Activated CD8-positive, alpha-beta memory T cell treated with anti-CD3 and anti-CD28 coated beads, Interleukin-2, amount 50 U/mL, for 24 hours (primary cell): Measurements from ENCODE around the gene YJU2.

Experiments used
- DNase-seq: peaks from one replicate; pipeline ENCODE4 v3.0.0-alpha.2; 2020; ENCODE audit errors: extremely low read depth

YJU2 gene

GRCh38 chr19:4298810-4299550, 52.1 kb downstream of the YJU2 start:
- DNase-seq: no peak

- DNase-seq: no peak
Measured at GRCh38 chr19:4300589-4300988, 53.7 kb downstream of the YJU2 start.

- no peak for DNase-seq
Measured at GRCh38 chr19:4301590-4302242, 54.8 kb downstream of the YJU2 start.

- DNase-seq: no peak
Measured at GRCh38 chr19:4302243-4302640, 55.4 kb downstream of the YJU2 start, which contains the start of gene TMIGD2. TMIGD2 (minus strand) TSS chr19:4302389; CDS start chr19:4302385, 4 bp downstream.

- no peak for DNase-seq
Measured at GRCh38 chr19:4303819-4304537, 57.1 kb downstream of the YJU2 start.

GRCh38 chr19:4304538-4305256, 57.8 kb downstream of the YJU2 start, which contains the start of gene FSD1:
FSD1 (plus strand) TSS chr19:4304598; CDS start chr19:4304747, 149 bp downstream.
- peak; percentile 34 for DNase-seq

- no peak for DNase-seq
Measured at GRCh38 chr19:4305257-4305612, 58.4 kb downstream of the YJU2 start.

- no peak for DNase-seq
Measured at GRCh38 chr19:4305659-4306058, 58.8 kb downstream of the YJU2 start.

GRCh38 chr19:4310247-4311121, 63.6 kb downstream of the YJU2 start:
- DNase-seq: no peak

GRCh38 chr19:4313847-4314490, 67.1 kb downstream of the YJU2 start:
- no peak for DNase-seq

GRCh38 chr19:4316956-4317355, 70.1 kb downstream of the YJU2 start:
- no peak for DNase-seq

- no peak for DNase-seq
Measured at GRCh38 chr19:4318460-4318859, 71.6 kb downstream of the YJU2 start.
